ENCODE results near the gene AKAP6. TPM values are rescaled to one million over a fixed set of nuclear protein-coding genes. Genes with fewer than 3 reads are reported as not detected.

AKAP6 gene
- total and polyA plus RNA-seq, 2 of the 8 experiments (the other 6 are each of a cell fraction or from before 2014, with no cell fraction given) = 0.09 to 0.89 TPM

DNA sequence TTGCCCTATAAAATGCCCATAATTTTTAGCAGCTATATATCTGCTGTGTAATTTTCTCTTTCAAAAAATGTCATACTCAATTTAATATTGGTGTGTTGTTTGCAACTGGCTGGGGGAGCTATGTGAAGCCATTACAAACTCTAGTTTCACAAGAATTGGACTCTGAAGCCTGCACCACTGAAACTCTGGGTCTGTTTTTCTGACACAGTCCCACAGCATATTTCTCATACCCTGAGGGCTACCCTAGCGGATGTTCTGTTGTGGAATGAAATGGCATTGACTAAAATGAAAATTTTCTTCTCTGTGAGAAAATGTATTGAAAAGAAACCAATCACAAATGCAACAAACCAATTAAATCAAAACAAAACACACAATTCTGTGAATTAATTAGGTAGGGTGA, 325.0 kb downstream of the AKAP6 start:
- Histone ChIP-seq H3K9ac (replicated peaks in 1 of 4; ENCODE audit: extremely low read depth in 1 of 4, low read depth in 3 of 4, low read length in 3 of 4) (no peak overlapping the region), H3K4me2 (ENCODE audit: insufficient read depth in 1 of 2, low read depth in 2 of 2, low read length in 2 of 2) (no peak overlapping the region), H3K56ac (replicated peaks; ENCODE audit: insufficient read length, low read depth, low read length) (no peak overlapping the region), H3K36me3 (ENCODE audit: control insufficient read depth in 2 of 4, insufficient read depth in 4 of 4, low read length in 3 of 4) (no peaks in the 10 kb centered on the region), H2BK20ac (ENCODE audit: low read length) (no peak overlapping the region), H2AFZ (ENCODE audit: low read length) (no peak overlapping the region), H3K14ac (ENCODE audit: insufficient read length) (no peak overlapping the region), H3K4me3 (ENCODE audit: extremely low read depth in 1 of 4, insufficient read depth in 2 of 4, low read depth in 3 of 4, low read length in 4 of 4) (no peak overlapping the region), H2AK5ac (ENCODE audit: low read depth, low read length) (no peak overlapping the region), H2BK15ac (ENCODE audit: low read length) (no peak overlapping the region), H3K23ac (ENCODE audit: insufficient read length) (no peak overlapping the region), H2BK12ac (ENCODE audit: low read depth, low read length) (no peak overlapping the region), H3K79me1 (ENCODE audit: low read depth, low read length) (no peaks in the 10 kb centered on the region), H3K4me1 (replicated peaks in 1 of 4; ENCODE audit: control insufficient read depth in 3 of 4, insufficient read depth in 4 of 4, low read length in 3 of 4) (no peaks in the 10 kb centered on the region), H3K27me3 (replicated peaks in 1 of 4; ENCODE audit: control insufficient read depth in 3 of 4, extremely low read depth in 1 of 4, insufficient read depth in 3 of 4, low read length in 3 of 4) (no peaks in the 10 kb centered on the region), H3K18ac (ENCODE audit: extremely low read depth, low read length) (no peak overlapping the region), H3K79me2 (ENCODE audit: control insufficient read depth in 1 of 2, insufficient read depth in 2 of 2, low read length in 2 of 2) (no peaks in the 10 kb centered on the region), H3K27ac (ENCODE audit: low read depth, low read length) (no peak overlapping the region), H3K4ac (replicated peaks; ENCODE audit: insufficient read length, low read depth, low read length) (no peak overlapping the region), H4K5ac (ENCODE audit: insufficient read length, low read depth, low read length) (no peak overlapping the region), H3K23me2 (ENCODE audit: low read depth, low read length) (no peaks in the 10 kb centered on the region), H3K9me3 (ENCODE audit: insufficient read depth in 2 of 2, low read depth in 1 of 2, low read length in 1 of 2) (no peaks in the 10 kb centered on the region), H4K20me1 (replicated peaks in 1 of 2; ENCODE audit: control insufficient read depth in 1 of 2, insufficient read depth in 2 of 2, low read length in 2 of 2) (no peaks in the 10 kb centered on the region), H4K91ac (replicated peaks; ENCODE audit: insufficient read length, low read length) (no peak overlapping the region), H4K8ac (ENCODE audit: extremely low read depth, insufficient read depth, low read length) (no peak overlapping the region), H2BK5ac (ENCODE audit: low read depth, low read length) (no peak overlapping the region), H2BK120ac (replicated peaks; ENCODE audit: low read depth, low read length) (no peak overlapping the region)
- WGBS, 2 experiments (ENCODE audit: extremely low coverage in 1 of 2, insufficient coverage in 1 of 2, insufficient read length in 1 of 2, insufficient replicate concordance in 2 of 2, low coverage in 1 of 2, low lambda C conversion rate in 2 of 2, missing lambda C conversion rate in 1 of 2) = 100% methylated on average over 1 of the region's 1 CpG; no CpG with 5 or more reads in 1 of the 2 experiments
- FAIRE-seq = no peak
- DNase-seq (ENCODE audit: low read depth in 1 of 2, low spot score in 2 of 2) = no peak
- CTCF ChIA-PET (ENCODE audit: partially characterized antibody) = interaction anchor here (1.1 kb wide), 1 partner anchor 66 kb away, joined by 4 read pairs; no protein-coding TSS in a partner anchor
- POLR2A ChIA-PET (ENCODE audit: partially characterized antibody) = no interaction called here
- TF ChIP-seq ASH2L (IDR thresholded peaks at IDR 0.05; ENCODE audit: low read length) (no peak), JUND (IDR thresholded peaks at IDR 0.05; ENCODE audit: low read length) (no peak), JUN (IDR thresholded peaks at IDR 0.05; ENCODE audit: low read depth, low read length) (no peak), CEBPB (IDR thresholded peaks at IDR 0.05; ENCODE audit: low read depth, low read length) (no peak), EZH2 (IDR thresholded peaks at IDR 0.05; ENCODE audit: low read depth, low read length, severe bottlenecking) (no peak)
- TF ChIP-seq, protein P1, sequence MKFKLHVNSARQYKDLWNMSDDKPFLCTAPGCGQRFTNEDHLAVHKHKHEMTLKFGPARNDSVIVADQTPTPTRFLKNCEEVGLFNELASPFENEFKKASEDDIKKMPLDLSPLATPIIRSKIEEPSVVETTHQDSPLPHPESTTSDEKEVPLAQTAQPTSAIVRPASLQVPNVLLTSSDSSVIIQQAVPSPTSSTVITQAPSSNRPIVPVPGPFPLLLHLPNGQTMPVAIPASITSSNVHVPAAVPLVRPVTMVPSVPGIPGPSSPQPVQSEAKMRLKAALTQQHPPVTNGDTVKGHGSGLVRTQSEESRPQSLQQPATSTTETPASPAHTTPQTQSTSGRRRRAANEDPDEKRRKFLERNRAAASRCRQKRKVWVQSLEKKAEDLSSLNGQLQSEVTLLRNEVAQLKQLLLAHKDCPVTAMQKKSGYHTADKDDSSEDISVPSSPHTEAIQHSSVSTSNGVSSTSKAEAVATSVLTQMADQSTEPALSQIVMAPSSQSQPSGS (IDR thresholded peaks at IDR 0.05; ENCODE audit: low read length) = no peak
- TF ChIP-seq, protein P2, sequence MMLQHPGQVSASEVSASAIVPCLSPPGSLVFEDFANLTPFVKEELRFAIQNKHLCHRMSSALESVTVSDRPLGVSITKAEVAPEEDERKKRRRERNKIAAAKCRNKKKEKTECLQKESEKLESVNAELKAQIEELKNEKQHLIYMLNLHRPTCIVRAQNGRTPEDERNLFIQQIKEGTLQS (IDR thresholded peaks at IDR 0.05; ENCODE audit: insufficient read depth, low read depth, low read length) = no peak
- TF ChIP-seq, protein P3, sequence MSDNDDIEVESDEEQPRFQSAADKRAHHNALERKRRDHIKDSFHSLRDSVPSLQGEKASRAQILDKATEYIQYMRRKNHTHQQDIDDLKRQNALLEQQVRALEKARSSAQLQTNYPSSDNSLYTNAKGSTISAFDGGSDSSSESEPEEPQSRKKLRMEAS (IDR thresholded peaks at IDR 0.05) = no peak
